ENCODE data around the gene ESYT1.

Gene ESYT1

DNA sequence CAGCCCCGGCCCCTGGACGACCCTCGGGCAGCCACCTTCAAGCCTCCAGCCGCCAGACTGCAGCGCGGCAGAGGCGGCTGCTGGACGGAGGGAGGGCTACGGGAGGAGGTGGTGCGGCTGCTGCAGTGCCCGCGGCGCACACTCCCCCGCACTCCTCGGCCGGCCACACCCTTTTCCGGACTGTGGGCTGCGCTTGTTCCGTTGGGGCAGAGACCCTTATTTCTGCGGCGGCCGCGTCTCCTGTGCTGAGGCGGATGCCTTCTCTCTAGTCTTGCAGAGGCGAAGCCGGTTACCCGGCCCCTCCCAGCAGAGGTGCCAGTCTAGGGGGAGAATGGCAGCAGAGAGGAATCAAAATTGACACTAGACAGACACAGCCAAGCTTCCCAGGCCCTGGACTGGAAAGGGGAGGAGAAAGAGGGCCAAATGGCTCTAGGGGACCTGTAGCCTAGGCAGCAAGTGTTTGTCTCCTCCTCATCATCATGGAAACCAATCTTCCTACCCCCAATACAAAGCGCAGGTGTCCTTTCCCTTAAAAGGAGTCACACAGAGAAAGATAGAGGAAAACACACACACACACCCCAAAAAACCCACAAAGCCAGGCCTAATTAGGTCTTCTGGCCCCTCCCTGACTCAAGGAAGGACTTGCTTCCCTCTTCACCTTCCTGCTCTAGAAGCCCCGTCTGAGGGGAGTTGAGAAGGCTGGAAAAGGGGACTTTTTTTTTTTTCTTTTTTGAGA, 1.3 kb downstream of the ESYT1 start:
- DNase-seq: peak; percentile 51

DNA sequence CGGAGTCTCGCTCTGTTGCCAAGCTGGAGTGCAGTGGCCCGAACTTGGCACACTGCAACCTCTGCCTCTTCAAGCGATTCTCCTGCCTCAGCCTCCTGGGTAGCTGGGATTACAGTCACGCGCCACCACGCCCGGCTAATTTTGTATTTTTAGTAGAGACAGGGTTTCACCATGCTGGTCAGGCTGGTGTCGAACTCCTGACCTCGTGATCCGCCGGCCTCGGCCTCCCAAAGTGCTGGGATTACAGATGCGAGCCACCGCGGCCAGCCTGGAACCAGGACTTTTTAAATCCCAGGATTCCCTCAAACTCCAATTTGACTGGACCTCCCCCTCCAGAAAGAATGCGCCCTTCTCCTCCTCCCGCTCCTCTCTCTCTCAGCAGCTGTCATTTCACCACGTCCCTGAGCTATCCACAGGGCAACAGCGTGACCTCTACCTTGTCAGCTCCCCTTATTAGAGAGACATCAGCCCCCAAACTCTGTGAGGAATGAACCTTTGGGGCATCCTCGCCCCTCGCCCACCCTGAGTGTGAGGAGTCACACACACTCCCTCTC, 2.0 kb downstream of the ESYT1 start:
- no peak for DNase-seq

DNA sequence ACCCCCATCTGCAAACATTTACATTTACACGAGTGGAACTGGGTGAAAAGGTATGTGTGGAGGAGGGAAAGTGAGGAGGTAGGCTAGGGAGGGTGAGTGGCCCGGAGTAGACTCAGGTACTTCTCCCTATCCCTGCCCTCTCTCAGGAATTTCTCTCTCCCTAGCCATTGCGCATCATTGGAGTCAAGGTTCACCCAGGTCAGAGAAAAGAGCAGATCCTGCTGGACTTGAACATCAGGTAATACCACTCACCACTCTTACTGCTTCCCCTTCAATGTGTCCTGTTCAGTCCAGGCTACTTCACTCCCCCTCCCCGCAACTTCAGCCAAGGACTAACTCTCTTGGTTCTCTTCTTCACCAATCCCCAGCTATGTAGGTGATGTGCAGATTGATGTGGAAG, 2.8 kb downstream of the ESYT1 start:
- DNase-seq: no peak

- DNase-seq: no peak
Measured at GRCh38 chr12:56134897-56135296, 6.8 kb downstream of the ESYT1 start.

GRCh38 chr12:56137853-56138571, 9.9 kb downstream of the ESYT1 start:
- no peak for DNase-seq

- peak; percentile 56 for DNase-seq
Measured at GRCh38 chr12:56141946-56142784, 14.1 kb downstream of the ESYT1 start.

- no peak for DNase-seq
Measured at GRCh38 chr12:56143217-56143616, 15.2 kb downstream of the ESYT1 start.

DNA sequence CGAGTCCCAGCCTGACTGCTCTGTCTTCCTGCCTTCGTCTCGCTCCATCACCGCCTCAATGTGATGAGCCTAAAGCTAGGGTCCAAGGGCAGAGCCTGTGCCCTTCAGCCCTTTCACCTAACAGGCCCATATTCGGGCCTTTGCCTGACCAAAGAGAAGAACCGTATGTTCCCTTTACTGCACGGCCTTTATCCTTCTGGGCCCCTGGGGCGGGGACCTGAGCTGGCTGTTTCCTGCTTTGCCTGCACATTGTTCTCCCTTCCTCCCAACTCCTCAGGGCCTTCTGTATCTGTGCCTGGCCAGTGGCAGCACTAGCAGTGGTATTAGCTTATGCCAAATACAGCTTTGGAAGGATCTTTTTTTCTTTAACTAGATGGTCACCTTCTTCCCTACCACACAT, 15.8 kb downstream of the ESYT1 start:
- DNase-seq: no peak

DNA sequence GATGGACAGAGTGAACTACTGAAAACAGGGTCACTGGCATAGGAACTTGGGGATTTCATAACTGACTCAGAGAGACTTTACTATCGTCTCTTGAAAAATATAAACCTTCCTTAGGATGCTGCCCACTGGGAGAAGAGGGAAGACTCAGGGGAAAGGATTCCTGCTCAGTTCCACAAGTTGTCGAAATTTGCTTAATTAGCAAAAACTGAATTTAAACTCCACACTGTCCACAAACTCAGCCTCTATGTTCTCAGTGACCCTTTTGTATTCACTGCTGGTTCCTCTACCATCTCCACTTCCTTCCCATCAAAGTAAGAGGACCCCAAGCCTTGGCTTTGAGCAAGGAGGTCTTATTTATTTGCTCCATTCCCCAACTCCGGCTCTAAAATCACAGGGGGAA, 17.1 kb downstream of the ESYT1 start:
- no peak for DNase-seq

DNA sequence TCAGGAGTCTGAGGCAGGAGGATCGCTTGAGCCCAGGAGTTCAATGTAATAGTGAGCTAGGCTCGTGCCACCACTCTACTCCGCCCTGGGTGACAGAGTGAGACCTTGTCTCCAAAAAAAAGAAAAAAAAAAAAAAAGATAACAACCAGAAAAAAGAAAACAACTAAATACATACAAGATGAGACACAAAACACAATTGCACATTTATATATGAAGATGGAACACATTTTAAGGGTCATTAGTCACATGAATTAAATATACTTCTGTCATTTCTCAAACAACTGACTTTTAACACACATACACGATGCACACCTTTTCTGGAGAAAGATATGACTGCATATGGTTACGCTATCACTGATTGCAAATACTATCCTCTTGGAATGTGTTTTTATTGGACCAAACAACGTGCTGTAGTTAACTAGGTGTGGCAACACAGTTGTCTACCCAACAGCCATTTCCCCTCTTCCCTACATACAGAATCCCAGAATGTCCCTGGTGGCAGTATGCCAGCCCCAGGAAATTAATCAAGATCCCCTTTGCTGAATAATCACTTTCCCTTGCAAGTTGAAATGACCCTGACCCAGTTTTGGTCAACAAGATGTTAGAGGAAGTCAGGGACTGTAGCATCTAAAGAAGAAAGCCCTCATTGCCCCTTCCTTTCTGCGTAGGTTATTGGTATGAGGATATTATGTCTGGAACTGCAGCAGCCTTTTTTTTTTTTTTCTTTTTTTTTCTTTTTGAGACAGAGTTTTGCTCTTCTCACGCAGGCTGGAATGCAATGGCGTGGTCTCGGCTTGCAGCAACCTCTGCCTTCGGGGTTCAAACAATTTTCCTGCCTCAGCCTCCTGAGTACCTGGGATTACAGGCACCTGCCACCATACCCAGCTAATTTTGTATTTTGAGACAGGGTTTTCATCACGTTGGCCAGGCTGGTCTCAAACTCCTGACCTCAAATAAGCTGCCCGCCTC, 18.7 kb downstream of the ESYT1 start:
- DNase-seq: no peak

DNA sequence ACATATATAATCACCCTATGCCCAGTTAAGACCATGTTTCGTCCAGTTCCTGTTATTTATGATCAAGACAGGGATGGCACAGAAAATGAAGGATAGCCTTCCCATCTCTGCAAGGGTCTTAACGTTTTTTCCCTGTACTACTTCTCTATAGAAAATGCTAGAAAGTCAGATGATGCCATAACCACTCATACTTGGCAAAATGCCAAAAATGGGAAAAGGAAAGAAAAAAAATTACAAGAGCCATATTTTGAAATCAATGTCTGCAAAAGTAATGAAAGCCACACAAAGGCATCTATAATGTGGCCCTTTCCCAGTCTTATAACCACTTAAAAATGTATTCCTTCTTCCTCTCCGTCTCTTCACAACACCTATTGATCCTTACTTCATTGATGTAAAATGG, 22.5 kb downstream of the ESYT1 start:
- DNase-seq: peak; percentile 80

- peak; percentile 21 for DNase-seq
Measured at GRCh38 chr12:56151672-56152131, 23.6 kb downstream of the ESYT1 start.

- peak; percentile 94 for DNase-seq
Measured at GRCh38 chr12:56152132-56152755, 24.2 kb downstream of the ESYT1 start, which contains the start of gene MYL6B. Gene MYL6B, plus strand, starts transcription at chr12:56152587. Its CDS starts 1,332 bp downstream, at chr12:56153919.

DNA sequence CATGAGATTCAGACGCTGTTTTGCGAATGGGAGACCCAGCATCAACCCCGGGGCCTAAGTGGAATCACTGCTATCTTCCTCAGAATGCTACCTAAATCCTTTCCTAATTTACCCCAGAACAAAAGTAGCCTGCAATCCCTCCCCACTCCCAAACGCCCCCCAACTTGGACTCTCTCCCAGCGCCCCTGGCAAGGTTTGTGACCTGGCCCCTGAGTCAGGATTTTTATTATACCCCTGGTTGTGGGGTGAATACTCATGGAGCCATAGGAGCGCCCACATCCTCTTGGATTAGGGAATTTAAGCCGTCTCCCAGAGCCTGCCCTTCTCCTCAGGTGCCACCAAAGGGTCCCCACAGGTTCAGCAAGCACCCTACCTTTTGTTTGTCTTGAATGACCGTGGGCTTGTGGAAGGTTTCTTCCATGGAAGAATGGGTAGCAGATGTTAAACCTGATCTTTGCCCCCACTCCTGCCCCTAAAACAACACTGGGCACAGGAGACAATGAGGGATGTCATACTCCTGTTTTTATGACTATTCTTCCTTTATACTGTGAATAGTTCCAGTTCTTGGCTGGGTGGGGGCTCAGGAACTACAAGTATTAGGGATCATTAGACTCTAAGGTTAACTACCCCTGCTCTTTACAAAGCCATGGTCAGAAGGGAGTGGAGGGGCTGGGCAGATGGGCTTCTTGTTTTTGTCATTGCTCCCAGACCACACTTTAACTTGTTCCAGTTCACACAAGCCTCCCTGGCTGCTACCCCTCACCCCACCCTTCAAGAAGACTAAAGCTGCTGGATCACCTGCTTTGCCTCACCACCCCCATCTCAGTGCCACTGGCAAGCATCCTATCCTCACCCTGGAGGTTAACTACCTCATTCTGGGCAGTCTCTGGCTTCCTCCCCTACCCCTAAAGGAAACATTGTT, 24.9 kb downstream of the ESYT1 start:
- no peak for DNase-seq

- DNase-seq: no peak
Measured at GRCh38 chr12:56153678-56154065, 25.6 kb downstream of the ESYT1 start.

- DNase-seq: no peak
Measured at GRCh38 chr12:56154246-56154771, 26.2 kb downstream of the ESYT1 start.

GRCh38 chr12:56154818-56155217, 26.8 kb downstream of the ESYT1 start:
- no peak for DNase-seq

GRCh38 chr12:56155256-56155845, 27.3 kb downstream of the ESYT1 start:
- no peak for DNase-seq

DNA sequence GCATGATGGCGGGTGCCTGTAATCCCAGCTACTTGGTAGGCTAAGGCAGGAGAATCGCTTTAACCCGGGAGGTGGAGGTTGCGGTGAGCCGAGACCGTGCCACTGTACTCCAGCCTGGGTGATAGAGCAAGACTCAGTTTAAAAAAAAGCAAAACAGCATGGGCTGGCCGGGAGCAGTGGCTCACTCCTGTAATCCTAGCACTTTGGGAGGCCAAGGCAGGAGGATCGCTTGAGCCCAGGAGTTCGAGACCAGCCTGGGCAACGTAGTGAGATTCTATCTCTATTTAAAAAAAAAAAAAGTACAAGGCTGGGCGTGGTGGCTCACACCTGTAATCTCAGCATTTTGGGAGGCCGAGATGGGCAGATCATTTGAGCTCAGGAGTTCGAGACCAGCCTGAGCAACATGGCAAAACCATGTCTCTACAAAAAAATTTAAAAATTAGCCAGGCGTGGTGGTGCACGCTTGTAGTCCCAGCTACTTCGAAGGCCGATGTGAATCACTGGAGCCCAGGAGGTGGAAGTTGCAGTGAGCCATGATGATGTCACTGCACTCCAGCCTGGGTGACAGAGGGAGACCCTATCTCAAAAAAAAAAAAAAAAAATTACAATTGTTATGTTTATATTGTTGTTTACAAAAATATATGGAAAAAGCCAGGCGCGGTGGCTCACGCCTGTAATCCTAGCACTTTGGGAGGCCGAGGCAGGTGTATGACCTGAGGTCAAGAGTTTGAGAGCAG, 28.6 kb downstream of the ESYT1 start:
- peak; percentile 39 for DNase-seq

Measured in inflammatory macrophage treated with lipopolysaccharide for 4 hours (primary cell).